Stimulated activated naive B cell treated with anti-CD40 and anti-IgM and Interleukin-4, amounts not matched to agents 10 μg/mL and 1 μg/mL and 100 μg/mL, for 72 hours (primary cell): ENCODE measurements around the gene KCNG1.
A peak's percentile ranks its signal among the peaks of the same experiment; 100 is the strongest.

ENCODE experiments used
- ATAC-seq, 2 donors: fragments of 150-1000 bp; cut with Tn5 transposase; replicated peaks; 2 replicates each; pipeline ENCODE4 v1.10.0; 2021; ENCODE audit warnings: moderate library complexity in 1 of 2
- DNase-seq: peaks from one replicate; pipeline ENCODE4 v3.0.0; 2021
- H3K27ac Mint-ChIP-seq: one replicate; pipeline ENCODE4 v1.8.0; 2022; ENCODE audit warnings: mild to moderate bottlenecking, mixed read lengths
- H3K27me3 Mint-ChIP-seq, 2 donors: one replicate each; pipeline ENCODE4 v1.8.0; 2022; ENCODE audit warnings: mixed read lengths in 2 of 2
- H3K36me3 Mint-ChIP-seq, 2 donors: one replicate each; pipeline ENCODE4 v1.8.0; 2022; ENCODE audit warnings: mixed read lengths in 2 of 2, mild to moderate bottlenecking in 1 of 2
- H3K4me1 Mint-ChIP-seq, 2 donors: one replicate each; pipeline ENCODE4 v1.8.0; 2022; ENCODE audit warnings: mixed read lengths in 2 of 2, mild to moderate bottlenecking in 1 of 2
- H3K4me3 Mint-ChIP-seq, 2 donors: one replicate each; pipeline ENCODE4 v1.8.0; 2022; ENCODE audit warnings: mild to moderate bottlenecking in 2 of 2, mixed read lengths in 2 of 2, moderate library complexity in 1 of 2
- H3K9me3 Mint-ChIP-seq, 2 donors: one replicate each; pipeline ENCODE4 v1.8.0; 2022; ENCODE audit warnings: mixed read lengths in 2 of 2, mild to moderate bottlenecking in 1 of 2

Gene KCNG1

GRCh38 chr20:51022803-51023616 is at the start of gene KCNG1:
Gene KCNG1, minus strand, starts transcription at chr20:51023107. Its CDS starts 12,769 bp downstream, at chr20:51010338.
- peak within 1 kb of the TSS; percentile 78 to 79 for H3K4me3 Mint-ChIP-seq
- peaks cover 53 to 86% of the 10 kb centered on the region in 2 donors for H3K27me3 Mint-ChIP-seq
- peaks cover 27 to 42% of the 10 kb centered on the region in 2 donors for H3K4me1 Mint-ChIP-seq
- ATAC-seq (peak; percentile 90), DNase-seq (peak; percentile 51)
- H3K27ac Mint-ChIP-seq: peak within 1 kb of the TSS; percentile 83
- no peaks in the 10 kb centered on the region for H3K9me3 Mint-ChIP-seq
- peaks cover 0 to 3% of the 10 kb centered on the region in 2 donors for H3K36me3 Mint-ChIP-seq

- H3K9me3 Mint-ChIP-seq: peaks cover 3 to 7% of the 10 kb centered on the region in 2 donors
- peaks cover 0 to 14% of the 10 kb centered on the region in 2 donors for H3K4me1 Mint-ChIP-seq
- DNase-seq: no peak
- peaks cover 29 to 42% of the 10 kb centered on the region in 2 donors for H3K27me3 Mint-ChIP-seq
- no peak overlapping the region for H3K27ac Mint-ChIP-seq
- ATAC-seq: no peak
- H3K36me3 Mint-ChIP-seq: no peaks in the 10 kb centered on the region
- no peak overlapping the region for H3K4me3 Mint-ChIP-seq
These were observed 47.7 kb upstream of the KCNG1 start for GRCh38 chr20:51070621-51071020.

GRCh38 chr20:51067792-51068191 is 44.9 kb upstream of the KCNG1 start:
- Mint-ChIP-seq H3K27ac (no peak overlapping the region), H3K4me3 (no peak overlapping the region), H3K4me1 (peaks cover 4 to 26% of the 10 kb centered on the region in 2 donors), H3K9me3 (peaks cover 0 to 3% of the 10 kb centered on the region in 2 donors), H3K27me3 (peaks cover 25 to 27% of the 10 kb centered on the region in 2 donors), H3K36me3 (peaks cover 2 to 4% of the 10 kb centered on the region in 2 donors)
- no peak for ATAC-seq
- DNase-seq: no peak

- H3K4me3 Mint-ChIP-seq: no peak overlapping the region
- H3K9me3 Mint-ChIP-seq: peaks cover 6 to 12% of the 10 kb centered on the region in 2 donors
- no peak overlapping the region for H3K27ac Mint-ChIP-seq
- ATAC-seq: no peak
- H3K27me3 Mint-ChIP-seq: peaks cover 17 to 21% of the 10 kb centered on the region in 2 donors
- DNase-seq: no peak
- peaks cover 2 to 4% of the 10 kb centered on the region in 2 donors for H3K36me3 Mint-ChIP-seq
- H3K4me1 Mint-ChIP-seq: peaks cover 14 to 44% of the 10 kb centered on the region in 2 donors
These were observed 42.7 kb upstream of the KCNG1 start for GRCh38 chr20:51065615-51066014.

GRCh38 chr20:51064137-51064536 is 41.2 kb upstream of the KCNG1 start:
- no peak overlapping the region for H3K27ac Mint-ChIP-seq
- no peak for ATAC-seq
- peaks cover 23 to 50% of the 10 kb centered on the region in 2 donors for H3K4me1 Mint-ChIP-seq
- H3K36me3 Mint-ChIP-seq: peaks cover 2 to 4% of the 10 kb centered on the region in 2 donors
- DNase-seq: no peak
- peaks cover 21 to 25% of the 10 kb centered on the region in 2 donors for H3K27me3 Mint-ChIP-seq
- no peak overlapping the region for H3K4me3 Mint-ChIP-seq
- H3K9me3 Mint-ChIP-seq: peaks cover 6 to 12% of the 10 kb centered on the region in 2 donors

- Mint-ChIP-seq H3K27me3 (peaks cover 21 to 27% of the 10 kb centered on the region in 2 donors), H3K9me3 (peaks cover 6 to 12% of the 10 kb centered on the region in 2 donors), H3K36me3 (peaks cover 2 to 4% of the 10 kb centered on the region in 2 donors), H3K27ac (peak overlapping the region; percentile 90), H3K4me3 (peak overlapping the region in 1 of 2 donors; percentile 26), H3K4me1 (peaks cover 29 to 39% of the 10 kb centered on the region in 2 donors)
- ATAC-seq: peak; percentile 80 to 86
- DNase-seq: peak; percentile 59
These were observed 39.2 kb upstream of the KCNG1 start for GRCh38 chr20:51062065-51062464.

- peaks cover 26 to 32% of the 10 kb centered on the region in 2 donors for H3K27me3 Mint-ChIP-seq
- peaks cover 29 to 39% of the 10 kb centered on the region in 2 donors for H3K4me1 Mint-ChIP-seq
- peaks cover 2 to 4% of the 10 kb centered on the region in 2 donors for H3K36me3 Mint-ChIP-seq
- peak overlapping the region in 1 of 2 donors; percentile 26 for H3K4me3 Mint-ChIP-seq
- DNase-seq (no peak), ATAC-seq (peak; percentile 22 to 40)
- H3K27ac Mint-ChIP-seq: peak overlapping the region; percentile 90
- peaks cover 8 to 12% of the 10 kb centered on the region in 2 donors for H3K9me3 Mint-ChIP-seq
These were observed 38.6 kb upstream of the KCNG1 start for GRCh38 chr20:51061418-51062045.

GRCh38 chr20:51060301-51060700 is 37.4 kb upstream of the KCNG1 start:
- ATAC-seq (no peak), DNase-seq (no peak)
- Mint-ChIP-seq H3K4me1 (peaks cover 29 to 39% of the 10 kb centered on the region in 2 donors), H3K9me3 (peaks cover 6 to 12% of the 10 kb centered on the region in 2 donors), H3K27me3 (peaks cover 25 to 34% of the 10 kb centered on the region in 2 donors), H3K4me3 (no peak overlapping the region), H3K27ac (no peak overlapping the region), H3K36me3 (peaks cover 2 to 4% of the 10 kb centered on the region in 2 donors)

GRCh38 chr20:51059862-51060261 is 37.0 kb upstream of the KCNG1 start:
- DNase-seq (no peak), ATAC-seq (no peak)
- Mint-ChIP-seq H3K4me1 (peaks cover 29 to 39% of the 10 kb centered on the region in 2 donors), H3K9me3 (peaks cover 6 to 12% of the 10 kb centered on the region in 2 donors), H3K4me3 (no peak overlapping the region), H3K27me3 (peaks cover 30 to 38% of the 10 kb centered on the region in 2 donors), H3K36me3 (peaks cover 2 to 4% of the 10 kb centered on the region in 2 donors), H3K27ac (no peak overlapping the region)

GRCh38 chr20:51058017-51058416 is 35.1 kb upstream of the KCNG1 start:
- no peak overlapping the region for H3K27ac Mint-ChIP-seq
- H3K4me3 Mint-ChIP-seq: no peak overlapping the region
- H3K27me3 Mint-ChIP-seq: peaks cover 45 to 49% of the 10 kb centered on the region in 2 donors

GRCh38 chr20:51054233-51054632 is 31.3 kb upstream of the KCNG1 start:
- ATAC-seq (no peak), DNase-seq (no peak)
- Mint-ChIP-seq H3K27ac (peak overlapping the region; percentile 63), H3K4me3 (no peak overlapping the region), H3K9me3 (peaks cover 3 to 7% of the 10 kb centered on the region in 2 donors), H3K27me3 (peaks cover 57 to 58% of the 10 kb centered on the region in 2 donors), H3K4me1 (peaks cover 4 to 9% of the 10 kb centered on the region in 2 donors), H3K36me3 (no peaks in the 10 kb centered on the region)

More at GRCh38 chr20:51058017-51058416, 35.1 kb upstream of the KCNG1 start:
- H3K4me1 Mint-ChIP-seq: peaks cover 25% of the 10 kb centered on the region in 2 donors
- H3K9me3 Mint-ChIP-seq: peaks cover 7 to 14% of the 10 kb centered on the region in 2 donors
- ATAC-seq (no peak), DNase-seq (no peak)
- H3K36me3 Mint-ChIP-seq: no peaks in the 10 kb centered on the region

GRCh38 chr20:51050531-51051075 is 27.7 kb upstream of the KCNG1 start:
- DNase-seq (no peak), ATAC-seq (no peak)
- Mint-ChIP-seq H3K9me3 (peaks cover 3 to 11% of the 10 kb centered on the region in 2 donors), H3K27me3 (peaks cover 39 to 41% of the 10 kb centered on the region in 2 donors), H3K27ac (no peak overlapping the region), H3K36me3 (no peaks in the 10 kb centered on the region), H3K4me1 (peaks cover 1 to 4% of the 10 kb centered on the region in 2 donors), H3K4me3 (no peak overlapping the region)

- peaks cover 6 to 12% of the 10 kb centered on the region in 2 donors for H3K27me3 Mint-ChIP-seq
- H3K9me3 Mint-ChIP-seq: peaks cover 0 to 8% of the 10 kb centered on the region in 2 donors
- no peak overlapping the region for H3K4me3 Mint-ChIP-seq
- no peaks in the 10 kb centered on the region for H3K36me3 Mint-ChIP-seq
- no peak for DNase-seq
- H3K27ac Mint-ChIP-seq: no peak overlapping the region
- no peak for ATAC-seq
- H3K4me1 Mint-ChIP-seq: peaks cover 0 to 1% of the 10 kb centered on the region in 2 donors
These were observed 23.4 kb upstream of the KCNG1 start for GRCh38 chr20:51046021-51046985.
